Forelimb muscle (tissue), 1 donor: ENCODE measurements around the gene TMEM232. TPM values are rescaled to one million over a fixed set of nuclear protein-coding genes. Genes with fewer than 3 reads are reported as not detected.

Experiments used
- DNase-seq: peaks from one replicate; pipeline ENCODE4 v3.0.0-alpha.2; 2013; ENCODE audit warnings: low read depth
- polyA plus RNA-seq: library from polyadenylated mRNA; unstranded; fragments of 120-200 nt; gene quantifications from one replicate; pipeline ENCODE4 v1.2.1, GENCODE V29; 2013; ENCODE audit not compliant: insufficient read length

TMEM232 gene
- polyA plus RNA-seq, 1 donor, result 1.00 TPM

- no peak for DNase-seq
These were observed 323.9 kb downstream of the TMEM232 start for GRCh38 chr5:110402562-110402961.

- no peak for DNase-seq
These were observed 324.6 kb downstream of the TMEM232 start for GRCh38 chr5:110401881-110402280.

GRCh38 chr5:110398951-110399350, 327.5 kb downstream of the TMEM232 start:
- no peak for DNase-seq

GRCh38 chr5:110397281-110397680, 329.2 kb downstream of the TMEM232 start:
- no peak for DNase-seq

- DNase-seq, result no peak
These were observed 339.7 kb downstream of the TMEM232 start for GRCh38 chr5:110386782-110387181.

- DNase-seq, result no peak
These were observed 343.2 kb downstream of the TMEM232 start for GRCh38 chr5:110383231-110383630.

GRCh38 chr5:110377943-110378342, 348.5 kb downstream of the TMEM232 start:
- DNase-seq, result no peak

- no peak for DNase-seq
These were observed 349.1 kb downstream of the TMEM232 start for GRCh38 chr5:110377361-110377760.

GRCh38 chr5:110376281-110376951, 350.1 kb downstream of the TMEM232 start:
- DNase-seq, result no peak

- no peak for DNase-seq
These were observed 354.8 kb downstream of the TMEM232 start for GRCh38 chr5:110371725-110372041.

- no peak for DNase-seq
These were observed 355.3 kb downstream of the TMEM232 start for GRCh38 chr5:110371011-110371724.

Other genes starting within 250 kb of the TMEM232 start
- gene SLC25A46, start 12.3 kb upstream of the TMEM232 start, polyA plus RNA-seq, result 36.5 TPM